ENCODE results near the gene RLIM.
A peak's percentile ranks its signal among the peaks of the same experiment; 100 is the strongest.

Gene RLIM

GRCh38 chrX:74557378-74557777, 57.0 kb downstream of the RLIM start:
- no peaks in the 10 kb centered on the region for H3K9me3 Mint-ChIP-seq
- no peaks in the 10 kb centered on the region for H3K27me3 Mint-ChIP-seq (ENCODE audit: low read depth)
- no peak overlapping the region for H3K4me3 Mint-ChIP-seq
- H3K27ac Mint-ChIP-seq = no peak overlapping the region
- DNase-seq (ENCODE audit: low spot score) = no peak
- H3K36me3 Mint-ChIP-seq (ENCODE audit: low read depth) = no peaks in the 10 kb centered on the region
- peaks cover 3% of the 10 kb centered on the region for H3K4me1 Mint-ChIP-seq (ENCODE audit: low read depth)

GRCh38 chrX:74551934-74552333, 62.5 kb downstream of the RLIM start:
- DNase-seq (ENCODE audit: low spot score) = no peak
- Mint-ChIP-seq H3K36me3 (ENCODE audit: low read depth) (no peaks in the 10 kb centered on the region), H3K4me3 (no peak overlapping the region), H3K27ac (no peak overlapping the region), H3K27me3 (ENCODE audit: low read depth) (no peaks in the 10 kb centered on the region), H3K4me1 (ENCODE audit: low read depth) (peaks cover 9% of the 10 kb centered on the region), H3K9me3 (no peaks in the 10 kb centered on the region)

GRCh38 chrX:74550295-74550802, 64.1 kb downstream of the RLIM start:
- H3K4me3 Mint-ChIP-seq = peak overlapping the region; percentile 65
- DNase-seq (ENCODE audit: low spot score) = peak; percentile 70
- H3K4me1 Mint-ChIP-seq (ENCODE audit: low read depth) = peaks cover 6% of the 10 kb centered on the region
- no peaks in the 10 kb centered on the region for H3K9me3 Mint-ChIP-seq
- no peaks in the 10 kb centered on the region for H3K36me3 Mint-ChIP-seq (ENCODE audit: low read depth)
- H3K27ac Mint-ChIP-seq = no peak overlapping the region
- H3K27me3 Mint-ChIP-seq (ENCODE audit: low read depth) = no peaks in the 10 kb centered on the region

- H3K27me3 Mint-ChIP-seq (ENCODE audit: low read depth) = no peaks in the 10 kb centered on the region
- DNase-seq (ENCODE audit: low spot score) = no peak
Measured at GRCh38 chrX:74546984-74547383, 67.4 kb downstream of the RLIM start.

GRCh38 chrX:74545880-74546523, 68.4 kb downstream of the RLIM start:
- DNase-seq (ENCODE audit: low spot score) = no peak
- H3K9me3 Mint-ChIP-seq = no peaks in the 10 kb centered on the region
- no peak overlapping the region for H3K4me3 Mint-ChIP-seq
- H3K36me3 Mint-ChIP-seq (ENCODE audit: low read depth) = no peaks in the 10 kb centered on the region
- peaks cover 6% of the 10 kb centered on the region for H3K4me1 Mint-ChIP-seq (ENCODE audit: low read depth)
- H3K27me3 Mint-ChIP-seq (ENCODE audit: low read depth) = no peaks in the 10 kb centered on the region
- H3K27ac Mint-ChIP-seq = no peak overlapping the region

More at GRCh38 chrX:74546984-74547383, 67.4 kb downstream of the RLIM start:
- Mint-ChIP-seq H3K9me3 (no peaks in the 10 kb centered on the region), H3K27ac (no peak overlapping the region), H3K4me1 (ENCODE audit: low read depth) (peaks cover 6% of the 10 kb centered on the region), H3K36me3 (ENCODE audit: low read depth) (no peaks in the 10 kb centered on the region), H3K4me3 (no peak overlapping the region)

GRCh38 chrX:74540635-74541249, 73.7 kb downstream of the RLIM start:
- no peak overlapping the region for H3K4me3 Mint-ChIP-seq
- peaks cover 5% of the 10 kb centered on the region for H3K4me1 Mint-ChIP-seq (ENCODE audit: low read depth)
- no peaks in the 10 kb centered on the region for H3K27me3 Mint-ChIP-seq (ENCODE audit: low read depth)
- H3K27ac Mint-ChIP-seq = no peak overlapping the region
- DNase-seq (ENCODE audit: low spot score) = peak; percentile 28
- H3K9me3 Mint-ChIP-seq = no peaks in the 10 kb centered on the region
- no peaks in the 10 kb centered on the region for H3K36me3 Mint-ChIP-seq (ENCODE audit: low read depth)

- H3K4me1 Mint-ChIP-seq (ENCODE audit: low read depth) = peaks cover 12% of the 10 kb centered on the region
- H3K9me3 Mint-ChIP-seq = no peaks in the 10 kb centered on the region
- H3K36me3 Mint-ChIP-seq (ENCODE audit: low read depth) = no peaks in the 10 kb centered on the region
- H3K27ac Mint-ChIP-seq = peak overlapping the region; percentile 82
- no peak for DNase-seq (ENCODE audit: low spot score)
- peak overlapping the region; percentile 72 for H3K4me3 Mint-ChIP-seq
- H3K27me3 Mint-ChIP-seq (ENCODE audit: low read depth) = no peaks in the 10 kb centered on the region
Measured at GRCh38 chrX:74536832-74537371, 77.5 kb downstream of the RLIM start.

- Mint-ChIP-seq H3K4me1 (ENCODE audit: low read depth) (peaks cover 12% of the 10 kb centered on the region), H3K4me3 (peak overlapping the region; percentile 72), H3K27me3 (ENCODE audit: low read depth) (no peaks in the 10 kb centered on the region), H3K27ac (peak overlapping the region; percentile 79), H3K9me3 (no peaks in the 10 kb centered on the region), H3K36me3 (ENCODE audit: low read depth) (no peaks in the 10 kb centered on the region)
- peak; percentile 21 for DNase-seq (ENCODE audit: low spot score)
Measured at GRCh38 chrX:74536152-74536831, 78.1 kb downstream of the RLIM start.

- Mint-ChIP-seq H3K9me3 (no peaks in the 10 kb centered on the region), H3K27me3 (ENCODE audit: low read depth) (no peaks in the 10 kb centered on the region), H3K36me3 (ENCODE audit: low read depth) (no peaks in the 10 kb centered on the region), H3K4me3 (peak overlapping the region; percentile 72), H3K27ac (peak overlapping the region; percentile 79), H3K4me1 (ENCODE audit: low read depth) (peaks cover 10% of the 10 kb centered on the region)
- DNase-seq (ENCODE audit: low spot score) = peak; percentile 49
Measured at GRCh38 chrX:74535408-74536151, 78.8 kb downstream of the RLIM start.
